GM06990 (cell line): ENCODE results near the gene DENND1A.
"Not testable (repeated sequence)": the region's sequence is repeated elsewhere in the genome, so short reads cannot be mapped to it uniquely, and the experiment has no call there.

Experiments
- DNase-seq: peaks from one replicate; pipeline ENCODE4 v3.0.0-alpha.2; 2011; ENCODE audit not compliant: insufficient read length; ENCODE audit errors: extremely low read depth
- H3K27me3 ChIP-seq: replicated peaks from 2 replicates; pipeline ENCODE4 v1.6.0; 2011; ENCODE audit warnings: low read length; ENCODE audit not compliant: control insufficient read depth, insufficient read depth
- H3K36me3 ChIP-seq: 2 replicates; pipeline ENCODE4 v1.5.1; 2011; ENCODE audit warnings: low read length; ENCODE audit not compliant: control insufficient read depth, insufficient read depth
- H3K4me3 ChIP-seq: replicated peaks from 2 replicates; pipeline ENCODE4 v1.5.1; 2011; ENCODE audit warnings: low read depth, mild to moderate bottlenecking, control low read depth, low read length
- CTCF ChIP-seq: IDR thresholded peaks from 2 replicates; pipeline ENCODE4 v1.5.1; 2011; ENCODE audit warnings: low read length, control low read depth, mild to moderate bottlenecking, inconsistent platforms; ENCODE audit not compliant: insufficient read depth, poor library complexity, severe bottlenecking

Gene DENND1A

DNA sequence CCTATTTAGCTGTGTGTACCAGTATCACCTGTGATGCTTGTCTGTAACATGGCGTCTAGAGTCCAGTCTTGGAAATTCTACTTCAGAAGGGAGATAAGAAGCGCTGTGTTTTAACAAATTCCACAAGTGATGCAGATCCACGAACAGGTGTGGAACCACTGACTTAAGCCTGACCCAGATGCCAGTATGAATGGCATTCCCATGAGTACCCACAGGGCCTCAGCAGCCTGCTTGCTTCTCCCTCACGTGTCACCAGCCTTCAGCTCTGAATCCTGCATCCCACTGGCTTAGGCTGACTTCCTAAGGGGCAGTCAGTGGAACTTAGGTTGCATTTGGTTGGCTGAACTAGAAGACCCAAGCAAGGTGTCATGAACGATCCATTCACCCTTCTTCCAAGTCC lies 8.5 kb upstream of the DENND1A start:
- H3K27me3 ChIP-seq, result no peaks in the 10 kb centered on the region
- H3K36me3 ChIP-seq, result no peaks in the 10 kb centered on the region
- no peak for TF ChIP-seq CTCF
- H3K4me3 ChIP-seq, result no peak overlapping the region
- DNase-seq, result no peak

DNA sequence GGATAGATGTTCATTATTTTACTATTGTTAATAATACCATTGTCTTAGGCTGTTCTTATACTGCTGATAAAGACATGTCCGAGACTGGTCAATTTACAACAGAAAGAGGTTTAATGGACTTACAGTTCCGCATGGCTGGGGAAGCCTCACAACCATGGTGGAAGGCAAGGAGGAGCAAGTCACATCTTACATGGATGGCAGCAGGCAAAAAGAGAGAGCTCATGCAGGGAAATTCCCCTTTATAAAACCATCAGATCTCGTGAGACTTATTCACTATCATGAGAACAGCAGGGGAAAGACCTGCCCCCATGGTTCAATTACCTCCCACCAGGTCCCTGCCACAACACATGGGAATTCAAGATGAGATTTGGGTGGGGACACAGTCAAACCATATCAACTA lies 6.6 kb upstream of the DENND1A start:
- H3K4me3 ChIP-seq, H3K27me3 ChIP-seq: not testable (repeated sequence)

GRCh38 chr9:123933440-123934212 lies 3.7 kb upstream of the DENND1A start:
- no peak overlapping the region for H3K4me3 ChIP-seq
- no peak for TF ChIP-seq CTCF
- DNase-seq, result no peak
- H3K36me3 ChIP-seq, result no peaks in the 10 kb centered on the region
- no peaks in the 10 kb centered on the region for H3K27me3 ChIP-seq

More for the DNA sequence above, 6.6 kb upstream of the DENND1A start:
- H3K36me3 ChIP-seq, DNase-seq: not testable (repeated sequence)

- Histone ChIP-seq H3K4me3 (peak overlapping the region; percentile 72), H3K27me3 (no peaks in the 10 kb centered on the region), H3K36me3 (no peaks in the 10 kb centered on the region; the same call in 1 of the 2 replicates)
- peak; percentile 55 for DNase-seq
- TF ChIP-seq CTCF, result no peak
Measured at GRCh38 chr9:123929177-123929869, 603 bp downstream of the DENND1A start.

- no peaks in the 10 kb centered on the region for H3K27me3 ChIP-seq
- H3K4me3 ChIP-seq, result peak overlapping the region; percentile 72
- peak; percentile 29 for TF ChIP-seq CTCF
- DNase-seq, result peak; percentile 11
- no peaks in the 10 kb centered on the region; the same call in 1 of the 2 replicates for H3K36me3 ChIP-seq
Measured at GRCh38 chr9:123928533-123929176, 1.3 kb downstream of the DENND1A start.
